Mesothelial cell of epicardium (in vitro differentiated cells): ENCODE data around the gene AMN. TPM values are rescaled to one million over a fixed set of nuclear protein-coding genes. Genes with fewer than 3 reads are reported as not detected.

Source experiments
- DNase-seq, 2 experiments: peaks; one replicate each; pipeline ENCODE4 v3.0.0; 2021; ENCODE audit warnings: low spot score in 2 of 2; ENCODE audit not compliant: unreplicated experiment in 2 of 2
- H3K27ac Mint-ChIP-seq: 2 replicates; pipeline ENCODE4 v1.8.0; 2021; ENCODE audit warnings: mixed read lengths
- H3K27me3 Mint-ChIP-seq: 2 replicates; pipeline ENCODE4 v1.8.0; 2021; ENCODE audit warnings: low read depth, mixed read lengths
- H3K36me3 Mint-ChIP-seq: 2 replicates; pipeline ENCODE4 v1.8.0; 2021; ENCODE audit warnings: mixed read lengths
- H3K4me1 Mint-ChIP-seq: 2 replicates; pipeline ENCODE4 v1.8.0; 2021; ENCODE audit warnings: mixed read lengths
- H3K4me3 Mint-ChIP-seq: 2 replicates; pipeline ENCODE4 v1.8.0; 2021; ENCODE audit warnings: mild to moderate bottlenecking, moderate library complexity, mixed read lengths
- H3K9me3 Mint-ChIP-seq: 2 replicates; pipeline ENCODE4 v1.8.0; 2021; ENCODE audit warnings: mixed read lengths
- CTCF ChIP-seq: fragments of 200-600 bp; sonication (generic); IDR thresholded peaks from one replicate; pipeline ENCODE4 v1.5.0; 2021; ENCODE audit warnings: antibody characterized with exemption; ENCODE audit not compliant: unreplicated experiment
- total RNA-seq: library from RNA; stranded (reverse); gene quantifications from 3 replicates; pipeline ENCODE4 v1.2.1, GENCODE V29; 2021

The AMN gene
- total RNA-seq, 1 donor from 2014 or later = 2.5 TPM

- H3K4me3 Mint-ChIP-seq = no peak overlapping the region
- no peaks in the 10 kb centered on the region for H3K27me3 Mint-ChIP-seq
- no peaks in the 10 kb centered on the region for H3K9me3 Mint-ChIP-seq
- no peak overlapping the region for H3K27ac Mint-ChIP-seq
- no peaks in the 10 kb centered on the region for H3K4me1 Mint-ChIP-seq
- no peak for TF ChIP-seq CTCF
- H3K36me3 Mint-ChIP-seq = peaks cover 37% of the 10 kb centered on the region
- DNase-seq = no peak
These were observed 36.0 kb downstream of the AMN start for GRCh38 chr14:102958461-102958860.

GRCh38 chr14:102962111-102962627 lies 39.7 kb downstream of the AMN start:
- Mint-ChIP-seq H3K27me3 (no peaks in the 10 kb centered on the region), H3K4me1 (no peaks in the 10 kb centered on the region), H3K9me3 (no peaks in the 10 kb centered on the region), H3K36me3 (peaks cover 46% of the 10 kb centered on the region), H3K27ac (no peak overlapping the region), H3K4me3 (no peak overlapping the region)
- no peak for DNase-seq
- TF ChIP-seq CTCF = no peak

- no peak overlapping the region for H3K27ac Mint-ChIP-seq
- no peaks in the 10 kb centered on the region for H3K27me3 Mint-ChIP-seq
- no peaks in the 10 kb centered on the region for H3K4me1 Mint-ChIP-seq
- peaks cover 53% of the 10 kb centered on the region for H3K36me3 Mint-ChIP-seq
- TF ChIP-seq CTCF = no peak
- no peak overlapping the region for H3K4me3 Mint-ChIP-seq
- no peaks in the 10 kb centered on the region for H3K9me3 Mint-ChIP-seq
- DNase-seq = no peak
These were observed 41.8 kb downstream of the AMN start for GRCh38 chr14:102964152-102964730.

GRCh38 chr14:102965282-102965681 lies 42.8 kb downstream of the AMN start:
- Mint-ChIP-seq H3K27me3 (no peaks in the 10 kb centered on the region), H3K9me3 (no peaks in the 10 kb centered on the region), H3K36me3 (peaks cover 54% of the 10 kb centered on the region), H3K4me1 (no peaks in the 10 kb centered on the region), H3K27ac (no peak overlapping the region), H3K4me3 (no peak overlapping the region)
- TF ChIP-seq CTCF = no peak
- no peak for DNase-seq

GRCh38 chr14:102965971-102966655 lies 43.6 kb downstream of the AMN start:
- no peak for DNase-seq
- Mint-ChIP-seq H3K36me3 (peaks cover 50% of the 10 kb centered on the region), H3K4me1 (no peaks in the 10 kb centered on the region), H3K27ac (no peak overlapping the region), H3K27me3 (no peaks in the 10 kb centered on the region), H3K9me3 (no peaks in the 10 kb centered on the region), H3K4me3 (no peak overlapping the region)
- TF ChIP-seq CTCF = no peak
